Stimulated activated CD4-positive, alpha-beta T cell treated with anti-CD3 and anti-CD28 coated beads, Interleukin-12 subunit alpha, Interleukin-12 subunit beta, amount 100 ng/mL, for 48 hours (primary cell): ENCODE data around the gene CUEDC1.

Experiments used
- DNase-seq, 3 donors: peaks; one replicate each; pipeline ENCODE4 v3.0.0-alpha.2; 2020; ENCODE audit warnings: low read depth in 2 of 3, low spot score in 1 of 3

The CUEDC1 gene

DNA sequence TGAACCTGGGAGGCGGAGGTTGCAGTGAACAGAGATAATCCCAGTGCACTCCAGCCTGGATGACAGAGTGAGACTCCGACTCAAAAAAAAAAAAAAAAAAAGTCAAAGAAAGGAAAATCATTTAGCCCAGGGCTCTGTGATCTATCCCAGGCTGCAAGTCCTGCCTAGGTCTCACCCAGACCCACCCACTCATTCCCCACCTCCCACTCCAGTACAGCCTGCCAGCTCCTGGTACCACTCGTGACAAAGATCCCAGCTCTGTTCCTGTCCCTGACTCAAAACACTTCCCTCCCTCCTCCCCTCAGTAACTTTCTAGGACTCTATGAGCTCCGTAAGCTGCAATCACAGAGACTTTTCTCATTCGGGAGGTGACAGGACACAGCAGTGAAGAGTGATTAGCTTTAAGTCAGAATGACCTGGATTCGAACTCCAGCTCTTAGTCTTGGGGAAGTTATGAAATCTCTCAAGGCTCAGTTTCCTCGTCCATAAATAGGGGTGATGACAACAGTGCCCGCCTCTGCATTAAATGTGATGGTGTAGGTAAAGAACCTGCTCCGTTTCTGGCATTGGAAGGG, 77.3 kb downstream of the CUEDC1 start:
- no peak for DNase-seq

DNA sequence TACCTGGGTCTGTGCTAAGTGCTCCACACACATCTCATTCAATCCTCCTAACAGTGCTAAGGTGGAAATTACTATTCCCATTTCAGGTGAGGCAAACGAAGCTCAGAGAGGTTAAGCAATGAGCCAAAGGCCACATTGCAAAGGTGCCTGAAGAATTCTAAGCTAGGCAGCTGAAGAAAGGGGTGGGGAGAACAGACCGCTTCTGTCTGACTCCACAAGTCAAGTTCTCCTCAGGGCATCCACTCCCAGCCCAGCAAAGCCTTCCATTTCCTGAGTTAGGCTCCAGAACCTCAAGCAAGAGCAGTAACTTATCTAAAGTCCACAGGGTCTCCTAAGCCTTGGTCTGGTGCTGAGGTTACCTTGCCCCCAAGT, 78.4 kb downstream of the CUEDC1 start:
- DNase-seq: no peak

- no peak for DNase-seq
Measured at GRCh38 chr17:57876023-57876865, 79.0 kb downstream of the CUEDC1 start.

DNA sequence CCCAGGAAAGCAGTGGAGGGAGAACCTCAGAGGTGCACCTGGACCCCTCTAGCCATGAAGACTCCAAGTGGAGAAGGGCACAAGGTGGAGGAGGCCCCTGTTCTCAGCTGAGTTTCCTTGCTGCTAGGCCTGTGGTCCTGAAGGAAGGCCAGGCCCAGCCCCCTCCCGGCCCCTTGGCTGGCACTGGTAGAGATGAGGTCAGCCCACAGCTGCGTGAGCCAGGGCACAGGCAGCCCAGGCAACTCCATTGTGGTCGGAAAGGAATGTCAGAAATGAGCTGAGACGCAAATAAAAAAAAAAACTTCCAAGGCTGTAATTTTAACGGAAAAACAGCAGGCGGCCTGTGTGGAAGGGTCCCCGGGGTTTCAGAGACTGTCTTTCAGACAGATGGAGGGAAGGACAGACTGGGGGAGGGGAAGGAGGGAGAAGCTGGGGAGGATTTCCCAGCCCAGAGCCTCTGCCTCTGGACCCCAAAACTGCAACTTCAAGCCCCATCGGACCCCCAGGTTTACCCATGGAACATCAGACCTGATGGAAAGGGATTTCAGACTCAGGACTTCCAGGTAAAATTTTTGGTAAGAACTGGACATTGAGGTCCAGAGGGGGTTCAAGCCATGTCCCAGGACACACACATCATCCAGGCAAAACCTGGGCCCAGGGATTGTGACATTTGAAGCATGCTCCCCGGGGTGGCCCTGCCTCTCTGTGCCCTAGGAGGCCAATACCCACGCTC, 79.8 kb downstream of the CUEDC1 start:
- DNase-seq: no peak

- no peak for DNase-seq
Measured at GRCh38 chr17:57874434-57875289, 80.5 kb downstream of the CUEDC1 start.

- no peak for DNase-seq
Measured at GRCh38 chr17:57874058-57874419, 81.2 kb downstream of the CUEDC1 start.

DNA sequence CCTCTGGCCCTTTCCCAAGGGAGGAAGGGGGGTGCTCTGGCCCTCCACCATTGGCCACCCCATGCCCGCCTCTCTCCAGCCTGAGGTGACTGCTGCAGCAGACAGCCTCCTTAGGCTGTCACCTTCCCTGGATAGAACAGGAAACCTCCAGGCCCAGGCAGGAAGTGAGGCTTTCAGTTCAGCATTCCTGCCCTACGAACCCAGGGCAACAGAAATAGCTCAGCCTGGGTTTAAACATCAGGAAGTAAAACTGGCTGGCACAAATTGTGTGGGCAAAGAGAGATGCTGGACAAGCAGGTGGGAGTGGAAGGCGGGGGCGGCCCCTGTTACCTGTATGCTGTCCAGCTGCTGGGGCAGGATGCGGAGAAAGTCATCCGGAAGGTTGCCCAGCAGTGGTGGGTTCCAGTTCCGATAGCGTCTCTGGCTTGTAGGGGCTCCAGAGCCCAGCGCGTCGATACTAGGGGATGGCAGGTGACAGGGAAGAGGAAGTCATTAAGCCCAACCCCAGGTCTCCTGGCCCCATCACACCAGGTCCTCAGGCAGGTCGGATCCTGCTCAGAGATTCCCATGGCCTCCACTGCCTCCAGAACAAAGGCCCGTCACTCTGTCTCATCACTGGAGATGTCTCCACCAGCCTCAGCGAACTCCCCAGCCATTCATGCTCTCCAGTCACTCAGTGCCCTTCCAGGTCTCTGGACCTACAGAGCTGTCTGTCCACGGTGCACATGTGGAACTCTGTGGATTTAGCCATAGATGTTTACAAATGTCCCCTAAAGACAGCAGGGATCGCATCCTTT, 81.8 kb downstream of the CUEDC1 start:
- no peak for DNase-seq

- no peak for DNase-seq
Measured at GRCh38 chr17:57872536-57872935, 82.7 kb downstream of the CUEDC1 start.

DNA sequence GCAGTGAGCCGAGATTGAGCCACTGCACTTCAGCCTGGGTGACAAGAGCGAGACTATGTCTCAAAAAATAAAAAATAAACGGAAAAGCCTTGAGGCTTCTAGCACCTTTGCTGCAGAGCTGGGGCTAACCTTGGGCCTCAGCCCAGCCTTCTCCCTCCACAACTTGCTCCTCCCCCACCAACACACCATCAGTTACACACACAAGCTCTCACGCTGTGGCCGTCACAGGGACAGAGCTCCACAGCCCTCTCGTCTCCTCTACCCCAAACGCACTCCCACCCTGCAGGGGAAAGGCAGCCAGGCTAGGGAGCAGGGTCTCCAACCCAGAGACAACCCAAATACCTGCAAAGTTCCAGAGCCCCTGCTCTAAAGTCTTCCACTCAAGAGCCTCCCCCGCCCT, 83.3 kb downstream of the CUEDC1 start:
- DNase-seq: no peak

DNA sequence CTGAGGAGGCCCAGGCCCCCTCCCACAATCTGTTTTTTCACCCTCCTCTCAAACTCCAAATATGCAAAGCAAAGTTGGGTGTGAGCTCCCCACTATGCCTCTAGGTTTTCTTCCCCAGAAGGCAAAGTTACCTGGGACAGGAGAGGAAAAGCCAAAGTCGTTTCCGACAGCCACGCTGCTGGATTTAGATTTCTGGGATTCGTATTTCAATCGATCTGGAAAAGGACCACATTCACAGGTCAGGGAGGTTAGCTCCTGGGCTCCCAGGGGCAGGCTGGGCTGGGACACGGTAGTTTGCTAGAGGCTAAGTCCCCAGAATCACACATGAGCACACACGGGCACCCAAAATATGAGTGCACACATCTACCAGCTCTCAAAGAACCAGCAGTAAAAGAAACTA, 84.1 kb downstream of the CUEDC1 start:
- DNase-seq: no peak

- DNase-seq: no peak
Measured at GRCh38 chr17:57870283-57870635, 85.0 kb downstream of the CUEDC1 start.

DNA sequence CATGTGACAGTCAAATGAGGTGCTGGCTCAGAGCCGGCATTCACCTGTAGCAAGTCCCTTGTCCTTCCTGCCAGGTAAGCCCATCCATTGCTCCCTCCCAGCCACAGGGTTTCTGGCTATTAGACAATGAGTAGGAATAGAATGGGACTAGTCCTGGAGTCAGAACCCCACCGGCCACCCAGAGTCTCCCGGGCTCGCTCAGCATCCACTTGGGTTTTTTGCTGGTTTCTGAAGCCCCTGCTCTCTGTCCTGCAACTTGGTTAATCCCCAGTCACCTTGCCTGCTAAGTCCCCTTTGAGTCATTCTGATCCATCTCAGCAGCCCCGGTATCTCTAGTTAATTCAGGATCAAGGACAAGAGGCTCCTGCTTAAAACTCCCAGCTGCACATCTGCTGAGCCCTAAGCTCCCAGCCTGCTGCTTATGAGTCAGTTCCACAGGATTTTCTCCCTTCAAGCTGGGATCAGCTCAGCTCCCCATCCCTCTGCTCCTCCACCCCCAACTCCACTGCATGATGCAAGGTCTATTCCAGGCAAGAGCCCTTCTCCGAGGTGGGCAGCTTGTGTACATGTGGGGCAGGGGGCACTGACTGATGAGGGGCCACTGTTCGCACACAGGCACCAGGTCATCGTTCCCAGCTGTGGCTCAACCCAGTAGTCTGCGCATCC, 85.5 kb downstream of the CUEDC1 start:
- no peak for DNase-seq

DNA sequence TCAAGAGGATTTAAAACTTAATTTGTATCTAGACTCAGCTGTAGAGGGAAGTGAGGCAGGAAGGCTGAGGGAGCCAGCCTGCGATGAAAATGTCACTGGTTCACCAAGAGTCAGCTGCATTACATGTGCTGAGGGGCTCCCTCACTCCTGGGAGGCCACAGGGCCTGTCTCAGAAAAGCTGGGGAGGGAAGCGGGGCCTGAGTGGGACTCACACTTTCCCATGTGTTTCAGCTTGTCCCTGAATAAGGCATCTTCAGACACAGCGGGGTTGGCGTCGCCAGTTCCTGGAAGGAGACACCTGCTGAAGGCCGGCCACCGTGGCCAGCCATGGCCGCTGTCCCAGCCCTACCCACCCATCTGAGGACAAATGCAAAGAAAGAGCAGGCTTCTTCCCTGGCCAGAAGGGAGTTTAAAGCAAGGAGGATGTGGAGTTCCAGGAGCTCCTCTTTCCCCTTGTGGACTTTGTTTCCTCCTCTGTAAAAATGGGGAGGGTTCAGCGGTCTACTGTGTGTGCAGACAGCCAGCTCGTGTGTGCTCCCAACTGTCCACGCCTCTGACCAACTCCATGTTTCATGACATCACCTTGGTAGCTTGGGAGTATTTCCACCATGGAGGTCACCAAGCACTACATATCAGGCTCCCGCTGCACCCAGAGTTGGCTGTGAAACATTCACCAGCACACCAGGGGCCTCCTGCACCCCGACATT, 86.1 kb downstream of the CUEDC1 start:
- no peak for DNase-seq

- DNase-seq: no peak
Measured at GRCh38 chr17:57868007-57868909, 87.0 kb downstream of the CUEDC1 start.

- DNase-seq: no peak
Measured at GRCh38 chr17:57867126-57867525, 88.1 kb downstream of the CUEDC1 start.

DNA sequence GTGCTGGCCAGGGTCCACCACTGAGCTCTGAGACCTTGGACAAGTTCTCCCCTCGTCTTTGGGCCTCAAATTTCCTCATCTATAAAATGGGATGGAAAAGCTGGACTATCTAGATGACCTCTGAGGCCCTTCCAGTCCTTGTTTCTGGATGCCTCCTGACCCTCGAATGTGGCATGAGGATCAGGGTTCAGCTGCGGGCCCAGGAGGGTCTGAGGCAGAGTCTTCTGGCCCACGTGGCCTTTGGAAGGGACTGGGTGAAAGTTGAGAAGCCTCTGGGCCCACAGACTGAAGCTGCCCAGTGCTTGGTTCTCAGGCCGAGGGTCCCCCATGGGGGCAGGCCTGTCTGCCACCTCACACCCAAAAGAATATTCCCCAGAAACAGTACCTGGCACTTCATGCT, 88.5 kb downstream of the CUEDC1 start:
- DNase-seq: no peak

DNA sequence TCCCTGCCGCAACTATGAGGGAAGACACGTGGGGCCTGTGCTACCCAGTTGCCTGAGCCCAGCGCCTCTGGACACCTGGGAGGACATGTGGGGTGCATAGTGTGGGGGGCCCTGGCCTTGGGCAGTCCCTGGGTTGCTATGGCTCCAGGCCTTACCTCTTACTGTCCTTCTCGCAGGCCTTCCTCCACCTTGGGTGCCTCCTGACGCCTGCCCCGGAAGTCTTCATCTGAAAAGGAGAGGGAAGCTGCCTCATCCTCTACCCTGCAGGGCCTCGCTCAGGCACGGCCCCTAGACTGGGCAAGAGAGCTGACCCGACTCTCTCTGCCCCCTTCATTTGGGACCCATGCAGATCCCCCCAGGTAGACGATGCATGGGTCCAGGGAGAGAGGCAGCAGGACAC, 88.9 kb downstream of the CUEDC1 start:
- DNase-seq: no peak

DNA sequence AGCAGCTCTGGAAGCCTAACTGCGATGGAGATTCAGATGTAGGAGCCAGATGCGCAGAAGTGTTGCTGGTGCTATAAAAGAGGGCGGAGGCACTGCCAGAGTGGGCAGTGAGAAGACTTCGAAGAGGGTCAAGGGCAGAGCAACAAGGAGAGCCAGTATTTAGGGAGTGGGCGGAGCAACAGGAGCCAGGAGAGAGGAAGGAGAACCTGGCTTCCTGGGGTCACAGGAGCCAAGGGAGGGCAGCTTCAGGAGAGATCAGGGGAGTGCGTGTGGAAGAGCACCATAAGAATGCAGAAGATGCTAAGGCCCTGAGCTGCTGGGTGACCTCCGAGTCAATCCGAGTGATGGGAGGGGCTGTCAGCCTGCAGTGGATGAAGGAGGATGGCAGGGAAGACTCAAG, 90.9 kb downstream of the CUEDC1 start:
- DNase-seq: no peak
